GM23338 (cell line): ENCODE measurements around the gene PPP1R9B.

Experiments used
- CREB1 ChIP-seq: fragments of 250-450 bp; sonication (Bioruptor Pico); IDR thresholded peaks from 2 replicates; pipeline ENCODE4 v1.5.0; 2020; ENCODE audit warnings: low read depth, mild to moderate bottlenecking, moderate library complexity
- EZH2 ChIP-seq: fragments of 200-600 bp; sonication (generic); IDR thresholded peaks from one replicate; pipeline ENCODE4 v1.8.0; 2017; ENCODE audit warnings: antibody characterized with exemption, mild to moderate bottlenecking, low read depth; ENCODE audit not compliant: unreplicated experiment
- EZH2phosphoT487 ChIP-seq: fragments of 200-600 bp; sonication (generic); IDR thresholded peaks from one replicate; pipeline ENCODE4 v1.8.1; 2018; ENCODE audit warnings: antibody characterized with exemption; ENCODE audit not compliant: unreplicated experiment
- POLR2AphosphoS5 ChIP-seq: IDR thresholded peaks from 2 replicates; pipeline ENCODE4 v1.6.1; 2016; ENCODE audit warnings: antibody characterized with exemption, low read depth
- STAT1 ChIP-seq: IDR thresholded peaks from one replicate; pipeline ENCODE4 v1.6.1; 2016; ENCODE audit warnings: antibody characterized with exemption; ENCODE audit not compliant: unreplicated experiment
- TF ChIP-seq, protein P1 (sequence below), 2 experiments: fragments of 200-600 bp in 1 of 2; sonication (generic) in 1 of 2; conservative IDR thresholded peaks; 2 replicates each; pipeline versions ENCODE4 v1.5.1 to v1.6.1; 2016 to 2017; ENCODE audit warnings: antibody characterized with exemption in 2 of 2, low read depth in 2 of 2, mild to moderate bottlenecking in 2 of 2, moderate library complexity in 1 of 2
- TF ChIP-seq, protein P2 (sequence below): IDR thresholded peaks from 2 replicates; pipeline ENCODE4 v1.6.1; 2016; ENCODE audit warnings: antibody characterized with exemption

DNA sequence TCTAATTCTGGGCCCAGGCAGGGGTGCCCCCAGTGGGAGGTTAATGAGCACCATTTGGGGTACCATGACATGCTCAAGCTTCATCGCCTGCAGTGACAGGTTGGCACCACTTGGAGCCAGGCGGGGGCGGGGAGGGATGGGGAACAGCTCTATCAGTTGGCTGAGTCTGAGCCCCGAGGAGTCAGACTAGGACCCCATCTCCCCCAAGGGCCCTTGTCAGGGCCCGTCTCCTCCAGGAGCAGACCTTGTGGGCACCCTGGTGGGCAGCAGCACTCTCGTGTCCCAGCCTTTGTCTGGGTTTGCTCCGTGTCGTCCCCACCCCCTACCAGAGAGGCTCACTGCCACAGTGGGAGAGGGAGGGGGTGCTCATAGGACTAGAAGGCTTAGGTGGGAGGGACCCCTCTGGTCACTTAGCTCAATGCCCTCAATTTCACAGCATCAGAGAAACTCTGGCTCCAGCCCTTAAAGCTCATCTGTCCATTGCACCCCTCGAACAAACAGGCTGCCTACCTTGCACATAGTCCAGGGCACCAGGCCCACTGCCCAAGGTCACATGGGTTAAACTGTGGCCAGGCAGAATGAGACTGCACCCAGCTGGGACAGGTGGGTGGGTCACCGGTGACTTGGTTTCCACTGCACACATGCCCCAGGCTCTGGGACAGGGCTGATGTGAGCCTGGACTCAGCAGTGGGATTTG is 4.1 kb downstream of the PPP1R9B start:
- TF ChIP-seq, protein P1, sequence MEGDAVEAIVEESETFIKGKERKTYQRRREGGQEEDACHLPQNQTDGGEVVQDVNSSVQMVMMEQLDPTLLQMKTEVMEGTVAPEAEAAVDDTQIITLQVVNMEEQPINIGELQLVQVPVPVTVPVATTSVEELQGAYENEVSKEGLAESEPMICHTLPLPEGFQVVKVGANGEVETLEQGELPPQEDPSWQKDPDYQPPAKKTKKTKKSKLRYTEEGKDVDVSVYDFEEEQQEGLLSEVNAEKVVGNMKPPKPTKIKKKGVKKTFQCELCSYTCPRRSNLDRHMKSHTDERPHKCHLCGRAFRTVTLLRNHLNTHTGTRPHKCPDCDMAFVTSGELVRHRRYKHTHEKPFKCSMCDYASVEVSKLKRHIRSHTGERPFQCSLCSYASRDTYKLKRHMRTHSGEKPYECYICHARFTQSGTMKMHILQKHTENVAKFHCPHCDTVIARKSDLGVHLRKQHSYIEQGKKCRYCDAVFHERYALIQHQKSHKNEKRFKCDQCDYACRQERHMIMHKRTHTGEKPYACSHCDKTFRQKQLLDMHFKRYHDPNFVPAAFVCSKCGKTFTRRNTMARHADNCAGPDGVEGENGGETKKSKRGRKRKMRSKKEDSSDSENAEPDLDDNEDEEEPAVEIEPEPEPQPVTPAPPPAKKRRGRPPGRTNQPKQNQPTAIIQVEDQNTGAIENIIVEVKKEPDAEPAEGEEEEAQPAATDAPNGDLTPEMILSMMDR (conservative IDR thresholded peaks at IDR 0.05; ENCODE audit: low read depth in 2 of 2) = no peak
- no peak for TF ChIP-seq CREB1 (CRISPR knock-in tag)
- TF ChIP-seq STAT1 = no peak
- TF ChIP-seq POLR2AphosphoS5 = no peak
- TF ChIP-seq EZH2 = no peak
- no peak for TF ChIP-seq EZH2phosphoT487
- TF ChIP-seq, protein P2, sequence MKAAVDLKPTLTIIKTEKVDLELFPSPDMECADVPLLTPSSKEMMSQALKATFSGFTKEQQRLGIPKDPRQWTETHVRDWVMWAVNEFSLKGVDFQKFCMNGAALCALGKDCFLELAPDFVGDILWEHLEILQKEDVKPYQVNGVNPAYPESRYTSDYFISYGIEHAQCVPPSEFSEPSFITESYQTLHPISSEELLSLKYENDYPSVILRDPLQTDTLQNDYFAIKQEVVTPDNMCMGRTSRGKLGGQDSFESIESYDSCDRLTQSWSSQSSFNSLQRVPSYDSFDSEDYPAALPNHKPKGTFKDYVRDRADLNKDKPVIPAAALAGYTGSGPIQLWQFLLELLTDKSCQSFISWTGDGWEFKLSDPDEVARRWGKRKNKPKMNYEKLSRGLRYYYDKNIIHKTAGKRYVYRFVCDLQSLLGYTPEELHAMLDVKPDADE = no peak
